ENCODE data around the gene ST6GAL1.
"Not testable (repeated sequence)": the region's sequence is repeated elsewhere in the genome, so short reads cannot be mapped to it uniquely, and the experiment has no call there.

ST6GAL1 gene

GRCh38 chr3:187044206-187044605, 113.9 kb downstream of the ST6GAL1 start:
- no peaks in the 10 kb centered on the region for H3K9me3 ChIP-seq (ENCODE audit: control insufficient read depth in 1 of 2, low read length in 2 of 2)
- no peak overlapping the region for H3K4me3 ChIP-seq (ENCODE audit: low read depth in 1 of 2, low read length in 2 of 2)
- peak overlapping the region; percentile 13 for H3K27ac ChIP-seq (ENCODE audit: low read length)
- H3K27me3 ChIP-seq (ENCODE audit: low read depth, low read length): no peaks in the 10 kb centered on the region
- H3K36me3 ChIP-seq (ENCODE audit: control insufficient read depth in 1 of 2, insufficient read depth in 2 of 2, low read length in 2 of 2): no peaks in the 10 kb centered on the region
- H3K4me1 ChIP-seq (ENCODE audit: control insufficient read depth in 1 of 2, insufficient read depth in 2 of 2, low read length in 2 of 2): peaks cover 0 to 6% of the 10 kb centered on the region in 2 donors

DNA sequence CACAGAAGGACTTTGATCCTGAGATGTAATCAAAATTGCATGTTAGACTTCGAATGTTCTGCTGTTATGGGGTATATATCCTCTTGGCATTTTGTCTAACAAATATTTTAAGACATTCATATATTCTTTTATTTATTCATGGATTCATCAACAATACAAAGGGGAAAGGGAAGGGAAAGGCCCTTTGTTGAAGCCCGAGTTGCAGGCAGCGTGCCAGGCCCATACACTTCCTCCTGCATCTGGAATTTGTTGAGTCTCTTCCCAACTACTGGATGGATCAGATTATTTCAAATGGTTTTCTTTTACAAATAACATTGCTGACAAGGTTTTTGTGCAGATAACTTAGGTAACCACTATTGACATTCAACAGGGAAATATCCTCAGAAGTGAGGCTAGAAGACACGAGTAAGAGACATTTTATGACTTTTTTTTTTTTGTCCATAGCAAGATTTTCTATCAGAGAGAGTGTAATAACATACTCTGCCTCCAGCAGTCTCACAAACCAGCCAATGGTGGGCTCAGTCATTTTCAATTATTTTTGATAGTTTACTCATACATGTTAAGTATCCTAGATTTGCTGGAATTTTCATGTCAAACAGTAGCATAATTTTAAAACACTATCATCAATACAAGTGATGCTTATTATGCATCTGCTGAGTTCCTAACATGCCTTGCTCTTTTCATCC, 114.7 kb downstream of the ST6GAL1 start:
- H3K27me3 ChIP-seq (ENCODE audit: low read depth, low read length): no peaks in the 10 kb centered on the region
- H3K27ac ChIP-seq (ENCODE audit: low read length): no peak overlapping the region
- H3K4me1 ChIP-seq (ENCODE audit: control insufficient read depth in 1 of 2, insufficient read depth in 2 of 2, low read length in 2 of 2): peaks cover 0 to 6% of the 10 kb centered on the region in 2 donors
- no peak overlapping the region for H3K4me3 ChIP-seq (ENCODE audit: low read depth in 1 of 2, low read length in 2 of 2)
- H3K9me3 ChIP-seq (ENCODE audit: control insufficient read depth in 1 of 2, low read length in 2 of 2): no peaks in the 10 kb centered on the region
- H3K36me3 ChIP-seq (ENCODE audit: control insufficient read depth in 1 of 2, insufficient read depth in 2 of 2, low read length in 2 of 2): no peaks in the 10 kb centered on the region

DNA sequence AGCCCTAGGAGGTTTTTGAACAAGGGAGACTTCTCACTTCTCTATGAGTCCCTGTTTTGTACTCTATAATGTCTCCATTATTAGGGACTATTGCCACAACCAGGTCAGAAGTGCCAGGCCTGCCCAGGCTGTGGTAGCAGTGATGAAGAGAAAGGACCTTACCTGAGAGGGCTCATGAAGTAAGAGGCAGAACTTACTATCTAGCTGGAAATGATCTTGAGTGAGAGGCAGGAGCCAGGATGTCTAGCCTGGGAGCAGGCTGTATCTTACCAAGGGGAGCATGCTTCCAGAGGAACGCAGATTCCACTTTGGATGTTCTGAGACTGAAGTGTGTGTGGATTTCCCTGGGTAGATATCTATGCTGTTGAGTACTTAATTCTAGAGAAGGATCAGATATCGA, 115.7 kb downstream of the ST6GAL1 start:
- no peaks in the 10 kb centered on the region for H3K36me3 ChIP-seq (ENCODE audit: control insufficient read depth in 1 of 2, insufficient read depth in 2 of 2, low read length in 2 of 2)
- no peak overlapping the region for H3K4me3 ChIP-seq (ENCODE audit: low read depth in 1 of 2, low read length in 2 of 2)
- no peaks in the 10 kb centered on the region for H3K27me3 ChIP-seq (ENCODE audit: low read depth, low read length)
- H3K27ac ChIP-seq (ENCODE audit: low read length): no peak overlapping the region
- peaks cover 0 to 6% of the 10 kb centered on the region in 2 donors for H3K4me1 ChIP-seq (ENCODE audit: control insufficient read depth in 1 of 2, insufficient read depth in 2 of 2, low read length in 2 of 2)
- no peaks in the 10 kb centered on the region for H3K9me3 ChIP-seq (ENCODE audit: control insufficient read depth in 1 of 2, low read length in 2 of 2)

DNA sequence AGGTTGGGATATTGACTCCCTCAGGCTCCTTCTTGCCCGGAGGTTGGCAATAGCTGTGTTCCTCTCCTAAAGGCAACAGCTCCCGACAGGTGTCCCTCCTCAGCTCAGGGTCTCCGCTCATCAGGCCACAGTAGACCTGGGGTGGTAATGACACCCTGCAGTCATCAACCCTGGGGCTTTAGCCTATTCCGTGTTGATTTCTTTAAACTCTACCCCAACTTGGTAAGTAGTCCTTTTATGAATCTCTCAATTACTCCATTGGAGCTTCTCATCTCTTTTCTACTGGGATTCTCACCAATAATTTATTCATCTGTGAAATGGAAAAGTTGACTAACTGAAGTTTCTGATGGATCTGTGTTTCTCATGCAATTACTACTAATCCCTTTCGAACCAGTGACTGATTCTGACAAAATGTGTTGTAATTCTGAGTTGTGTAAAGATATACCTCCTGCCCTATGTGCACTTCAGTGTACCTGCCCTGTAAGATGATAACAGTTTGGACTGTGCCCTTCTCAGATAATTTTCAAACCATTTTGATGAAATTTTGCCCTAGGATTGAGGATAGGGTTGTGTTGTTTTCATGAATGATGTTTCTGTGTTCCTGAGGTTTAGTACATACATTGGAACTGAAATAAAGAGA, 119.3 kb downstream of the ST6GAL1 start:
- no peak overlapping the region for H3K4me3 ChIP-seq (ENCODE audit: low read depth in 1 of 2, low read length in 2 of 2)
- no peaks in the 10 kb centered on the region for H3K27me3 ChIP-seq (ENCODE audit: low read depth, low read length)
- H3K9me3 ChIP-seq (ENCODE audit: control insufficient read depth in 1 of 2, low read length in 2 of 2): no peaks in the 10 kb centered on the region
- no peaks in the 10 kb centered on the region for H3K4me1 ChIP-seq (ENCODE audit: control insufficient read depth in 1 of 2, insufficient read depth in 2 of 2, low read length in 2 of 2)
- H3K36me3 ChIP-seq (ENCODE audit: control insufficient read depth in 1 of 2, insufficient read depth in 2 of 2, low read length in 2 of 2): no peaks in the 10 kb centered on the region
- H3K27ac ChIP-seq (ENCODE audit: low read length): no peak overlapping the region

GRCh38 chr3:187051066-187051465, 120.7 kb downstream of the ST6GAL1 start:
- H3K9me3 ChIP-seq (ENCODE audit: control insufficient read depth in 1 of 2, low read length in 2 of 2): no peaks in the 10 kb centered on the region
- H3K36me3 ChIP-seq (ENCODE audit: control insufficient read depth in 1 of 2, insufficient read depth in 2 of 2, low read length in 2 of 2): no peaks in the 10 kb centered on the region
- no peaks in the 10 kb centered on the region for H3K27me3 ChIP-seq (ENCODE audit: low read depth, low read length)
- no peaks in the 10 kb centered on the region for H3K4me1 ChIP-seq (ENCODE audit: control insufficient read depth in 1 of 2, insufficient read depth in 2 of 2, low read length in 2 of 2)
- no peak overlapping the region for H3K4me3 ChIP-seq (ENCODE audit: low read depth in 1 of 2, low read length in 2 of 2)
- H3K27ac ChIP-seq (ENCODE audit: low read length): no peak overlapping the region

DNA sequence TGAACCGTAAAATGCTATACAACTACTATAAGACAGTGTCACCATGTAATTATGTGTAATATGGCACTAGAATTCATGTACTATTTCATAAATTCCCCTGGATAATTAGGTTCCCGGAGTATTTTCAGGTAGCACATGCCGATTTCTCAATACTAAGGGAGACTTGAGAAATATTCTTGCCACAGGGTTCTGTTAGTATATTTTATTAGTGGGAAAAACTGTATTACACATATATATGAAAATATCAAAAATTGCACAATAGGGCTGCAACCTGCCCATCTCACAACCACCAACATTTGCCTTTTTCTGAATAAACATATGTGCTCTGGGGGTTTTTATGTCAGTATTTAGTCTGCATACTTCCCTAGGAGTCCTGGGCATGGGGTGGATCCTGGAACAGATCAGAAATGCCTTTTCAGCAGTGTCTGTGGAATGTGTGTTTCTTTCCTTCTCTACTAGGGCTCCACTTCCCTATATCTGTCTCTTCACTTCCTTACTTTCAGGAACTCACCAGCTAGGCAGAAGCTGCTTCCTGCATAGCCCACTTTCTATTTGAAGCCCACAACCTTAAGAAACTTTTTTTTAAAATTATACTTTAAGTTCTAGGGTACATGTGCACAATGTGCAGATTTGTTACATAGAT, 121.5 kb downstream of the ST6GAL1 start:
- Histone ChIP-seq H3K27ac (ENCODE audit: low read length) (no peak overlapping the region), H3K27me3 (ENCODE audit: low read depth, low read length) (no peaks in the 10 kb centered on the region), H3K36me3 (ENCODE audit: control insufficient read depth in 1 of 2, insufficient read depth in 2 of 2, low read length in 2 of 2) (no peaks in the 10 kb centered on the region)

DNA sequence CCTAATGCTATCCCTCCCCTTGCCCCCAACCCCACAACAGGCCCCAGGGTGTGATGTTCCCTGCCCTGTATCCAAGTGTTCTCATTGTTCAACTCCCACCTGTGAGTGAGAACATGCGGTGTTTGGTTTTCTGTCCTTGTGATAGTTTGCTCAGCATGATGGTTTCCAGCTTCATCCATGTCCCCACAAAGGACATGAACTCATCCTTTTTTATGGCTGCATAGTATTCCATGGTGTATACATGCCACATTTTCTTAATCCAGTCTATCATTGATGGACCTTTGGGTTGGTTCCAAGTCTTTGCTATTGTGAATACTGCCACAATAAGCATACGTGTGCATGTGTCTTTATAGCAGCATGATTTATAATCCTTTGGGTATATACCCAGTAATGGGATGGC, 122.1 kb downstream of the ST6GAL1 start:
- not testable (repeated sequence) for H3K4me1 ChIP-seq (ENCODE audit: control insufficient read depth in 1 of 2, insufficient read depth in 2 of 2, low read length in 2 of 2); H3K27ac ChIP-seq (ENCODE audit: low read length); H3K4me3 ChIP-seq (ENCODE audit: low read depth in 1 of 2, low read length in 2 of 2); H3K27me3 ChIP-seq (ENCODE audit: low read depth, low read length); H3K9me3 ChIP-seq (ENCODE audit: control insufficient read depth in 1 of 2, low read length in 2 of 2); H3K36me3 ChIP-seq (ENCODE audit: control insufficient read depth in 1 of 2, insufficient read depth in 2 of 2, low read length in 2 of 2)

More for the DNA sequence above, 121.5 kb downstream of the ST6GAL1 start:
- no peaks in the 10 kb centered on the region for H3K9me3 ChIP-seq (ENCODE audit: control insufficient read depth in 1 of 2, low read length in 2 of 2)
- H3K4me1 ChIP-seq (ENCODE audit: control insufficient read depth in 1 of 2, insufficient read depth in 2 of 2, low read length in 2 of 2): no peaks in the 10 kb centered on the region
- no peak overlapping the region for H3K4me3 ChIP-seq (ENCODE audit: low read depth in 1 of 2, low read length in 2 of 2)

- not testable (repeated sequence) for H3K4me3 ChIP-seq (ENCODE audit: low read depth in 1 of 2, low read length in 2 of 2); H3K36me3 ChIP-seq (ENCODE audit: control insufficient read depth in 1 of 2, insufficient read depth in 2 of 2, low read length in 2 of 2); H3K4me1 ChIP-seq (ENCODE audit: control insufficient read depth in 1 of 2, insufficient read depth in 2 of 2, low read length in 2 of 2)
Observed at GRCh38 chr3:187054433-187054832, 124.1 kb downstream of the ST6GAL1 start.

GRCh38 chr3:187057803-187058202, 127.5 kb downstream of the ST6GAL1 start:
- not testable (repeated sequence) for H3K4me1 ChIP-seq (ENCODE audit: control insufficient read depth in 1 of 2, insufficient read depth in 2 of 2, low read length in 2 of 2); H3K9me3 ChIP-seq (ENCODE audit: control insufficient read depth in 1 of 2, low read length in 2 of 2); H3K27ac ChIP-seq (ENCODE audit: low read length); H3K27me3 ChIP-seq (ENCODE audit: low read depth, low read length); H3K4me3 ChIP-seq (ENCODE audit: low read depth in 1 of 2, low read length in 2 of 2); H3K36me3 ChIP-seq (ENCODE audit: control insufficient read depth in 1 of 2, insufficient read depth in 2 of 2, low read length in 2 of 2)

More at GRCh38 chr3:187054433-187054832, 124.1 kb downstream of the ST6GAL1 start:
- H3K27me3 ChIP-seq (ENCODE audit: low read depth, low read length); H3K9me3 ChIP-seq (ENCODE audit: control insufficient read depth in 1 of 2, low read length in 2 of 2); H3K27ac ChIP-seq (ENCODE audit: low read length): not testable (repeated sequence)

- Histone ChIP-seq H3K27ac (ENCODE audit: low read length) (no peak overlapping the region), H3K9me3 (ENCODE audit: control insufficient read depth in 1 of 2, low read length in 2 of 2) (peaks cover 0 to 2% of the 10 kb centered on the region in 2 donors), H3K36me3 (ENCODE audit: control insufficient read depth in 1 of 2, insufficient read depth in 2 of 2, low read length in 2 of 2) (no peaks in the 10 kb centered on the region), H3K4me3 (ENCODE audit: low read depth in 1 of 2, low read length in 2 of 2) (no peak overlapping the region), H3K4me1 (ENCODE audit: control insufficient read depth in 1 of 2, insufficient read depth in 2 of 2, low read length in 2 of 2) (peaks cover 0 to 5% of the 10 kb centered on the region in 2 donors), H3K27me3 (ENCODE audit: low read depth, low read length) (no peaks in the 10 kb centered on the region)
Observed at GRCh38 chr3:187061748-187062147, 131.4 kb downstream of the ST6GAL1 start.

- H3K36me3 ChIP-seq (ENCODE audit: control insufficient read depth in 1 of 2, insufficient read depth in 2 of 2, low read length in 2 of 2): no peaks in the 10 kb centered on the region
- H3K27me3 ChIP-seq (ENCODE audit: low read depth, low read length): no peaks in the 10 kb centered on the region
- no peaks in the 10 kb centered on the region for H3K9me3 ChIP-seq (ENCODE audit: control insufficient read depth in 1 of 2, low read length in 2 of 2)
- no peak overlapping the region for H3K27ac ChIP-seq (ENCODE audit: low read length)
- peaks cover 0 to 6% of the 10 kb centered on the region in 2 donors for H3K4me1 ChIP-seq (ENCODE audit: control insufficient read depth in 1 of 2, insufficient read depth in 2 of 2, low read length in 2 of 2)
- H3K4me3 ChIP-seq (ENCODE audit: low read depth in 1 of 2, low read length in 2 of 2): no peak overlapping the region
Observed at GRCh38 chr3:187062526-187063177, 132.3 kb downstream of the ST6GAL1 start.

All from muscle layer of duodenum (tissue), 2 donors.